HG03139 (cell line): Measurements from ENCODE around the gene PLCXD3.
"Not testable (repeated sequence)": the region's sequence is repeated elsewhere in the genome, so short reads cannot be mapped to it uniquely, and the experiment has no call there.

ENCODE experiments used
- ATAC-seq: cut with Tn5 transposase; IDR thresholded peaks from one replicate; pipeline ENCODE4 v1.9.1; 2021; ENCODE audit not compliant: unreplicated experiment

Gene PLCXD3

GRCh38 chr5:41363343-41363986, 146.9 kb downstream of the PLCXD3 start:
- no peak for ATAC-seq

GRCh38 chr5:41356786-41357185, 153.6 kb downstream of the PLCXD3 start:
- ATAC-seq: no peak

DNA sequence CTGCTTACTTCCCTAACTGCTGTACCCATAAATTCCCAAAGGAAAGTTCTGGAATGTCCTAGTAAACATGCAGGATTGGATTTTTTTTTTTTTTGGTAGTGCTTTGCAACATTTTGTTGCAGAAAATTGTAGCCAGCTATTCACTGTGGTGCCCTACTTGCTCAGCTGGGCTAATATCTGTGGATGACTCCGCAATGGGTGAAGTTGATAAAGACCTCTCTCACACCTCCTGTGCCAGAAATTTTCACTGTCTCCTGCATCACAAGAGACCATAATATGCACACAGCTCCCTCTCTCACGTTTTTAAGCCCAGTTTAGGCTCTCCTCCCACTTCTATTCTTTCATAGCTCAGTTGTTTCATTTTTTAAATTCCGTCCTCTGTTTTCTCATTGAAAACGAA, 160.6 kb downstream of the PLCXD3 start:
- ATAC-seq: no peak

DNA sequence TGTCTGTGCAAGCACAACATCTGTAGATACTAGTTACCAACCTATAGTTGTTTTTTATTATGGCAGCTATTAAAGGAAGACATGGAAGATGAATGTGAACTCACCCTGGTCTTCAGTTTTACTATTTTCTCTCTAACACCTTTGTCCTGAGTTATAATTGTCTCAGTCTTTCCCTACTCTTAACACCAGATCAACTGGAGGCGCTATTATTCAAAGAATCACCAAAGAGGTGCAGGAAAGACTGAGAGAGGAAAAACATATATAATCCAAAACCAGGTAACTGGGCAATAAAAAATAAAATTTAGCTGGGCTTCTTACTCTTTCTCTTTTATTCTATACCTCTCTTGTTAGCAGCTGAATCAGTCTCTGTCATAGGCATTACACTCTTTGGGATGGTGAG, 162.8 kb downstream of the PLCXD3 start:
- ATAC-seq: no peak

GRCh38 chr5:41346609-41347008, 163.8 kb downstream of the PLCXD3 start:
- no peak for ATAC-seq

DNA sequence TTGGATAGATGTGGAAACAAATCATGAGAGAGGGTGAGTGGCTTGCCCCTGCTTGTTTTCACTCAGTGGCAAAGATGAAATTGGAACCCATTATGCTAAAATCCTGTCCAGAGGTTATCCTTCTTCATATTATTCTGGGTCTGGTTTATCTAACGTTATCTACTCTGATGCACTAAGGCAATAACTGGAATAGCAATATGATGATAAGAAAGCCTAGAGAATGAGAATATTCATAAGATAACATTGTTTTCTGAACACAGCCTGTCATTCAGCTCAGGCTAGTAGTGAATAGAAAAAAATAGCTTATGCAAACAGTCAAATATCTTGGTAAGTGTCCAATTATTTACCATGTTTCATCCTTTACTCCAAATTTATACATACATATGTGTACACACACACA, 165.1 kb downstream of the PLCXD3 start:
- no peak for ATAC-seq

DNA sequence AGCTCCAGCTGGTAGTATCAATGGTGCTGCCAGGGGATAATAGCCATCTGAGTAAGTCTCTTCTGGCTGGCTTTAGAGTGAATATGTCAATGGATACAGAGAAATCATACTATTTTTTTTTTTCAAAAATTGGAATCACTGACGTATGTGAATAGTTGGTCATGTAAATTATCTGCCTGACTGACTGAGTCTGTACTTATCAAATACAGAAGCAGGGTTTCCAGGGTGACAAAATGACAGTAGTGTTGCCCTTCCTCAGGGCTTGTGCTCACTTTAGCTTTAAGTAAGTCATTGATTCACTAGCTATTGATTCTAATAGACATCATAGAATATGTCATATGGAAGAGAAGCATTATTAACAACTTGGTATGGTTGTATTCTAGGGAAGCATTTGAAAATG, 171.1 kb downstream of the PLCXD3 start:
- ATAC-seq: no peak

- ATAC-seq: no peak
Measured at GRCh38 chr5:41338136-41338675, 172.2 kb downstream of the PLCXD3 start.

GRCh38 chr5:41337724-41338123, 172.7 kb downstream of the PLCXD3 start:
- ATAC-seq: no peak

GRCh38 chr5:41337216-41337615, 173.2 kb downstream of the PLCXD3 start:
- ATAC-seq: no peak

- no peak for ATAC-seq
Measured at GRCh38 chr5:41336471-41336870, 173.9 kb downstream of the PLCXD3 start.

DNA sequence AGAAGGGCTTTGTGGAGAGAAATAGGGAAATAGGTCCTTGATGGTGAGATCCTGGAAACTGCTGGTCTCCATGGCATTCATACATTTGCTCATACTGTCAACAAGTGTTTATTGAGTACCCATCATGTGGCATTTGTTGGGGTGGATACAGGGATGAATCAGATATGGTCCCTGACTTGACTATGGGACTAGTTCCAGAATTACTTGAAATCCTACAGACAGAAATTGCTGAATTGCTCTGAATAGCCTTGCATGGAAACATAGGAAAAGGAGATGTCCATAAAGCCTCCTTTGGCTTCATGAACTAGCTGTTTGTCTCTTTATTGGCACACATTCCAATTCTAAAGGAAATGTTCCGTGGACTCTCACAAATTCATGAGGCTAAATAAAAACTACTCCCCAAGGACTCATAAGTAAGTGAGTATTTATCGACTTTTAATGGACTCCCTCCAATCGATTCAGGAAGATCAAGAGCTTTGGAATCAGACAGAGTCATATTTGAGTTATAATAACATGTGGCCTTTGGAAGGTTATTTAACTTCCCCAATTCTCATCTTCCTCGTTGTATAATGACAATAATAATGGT, 174.7 kb downstream of the PLCXD3 start:
- ATAC-seq: no peak

DNA sequence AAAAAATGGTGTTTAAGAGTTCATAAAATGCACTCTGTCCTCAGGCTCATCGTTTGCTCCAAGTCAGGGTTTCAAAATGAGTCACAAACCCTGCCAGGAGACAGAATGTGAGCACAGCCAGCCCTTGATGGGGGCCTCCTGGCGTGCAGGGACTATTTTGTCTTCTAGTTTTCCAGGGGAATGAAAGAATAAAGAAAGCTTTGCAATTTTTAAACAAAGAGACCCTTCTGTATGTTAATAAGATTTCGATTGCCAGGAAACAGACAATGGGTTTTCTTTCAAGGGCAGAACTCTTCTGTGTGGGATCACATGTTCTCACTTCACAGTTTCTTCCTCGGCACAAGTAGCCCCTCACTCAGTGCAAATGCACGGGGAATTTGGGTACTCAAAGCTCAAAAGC, 175.6 kb downstream of the PLCXD3 start:
- no peak for ATAC-seq

GRCh38 chr5:41334221-41334620, 176.2 kb downstream of the PLCXD3 start:
- ATAC-seq: no peak

DNA sequence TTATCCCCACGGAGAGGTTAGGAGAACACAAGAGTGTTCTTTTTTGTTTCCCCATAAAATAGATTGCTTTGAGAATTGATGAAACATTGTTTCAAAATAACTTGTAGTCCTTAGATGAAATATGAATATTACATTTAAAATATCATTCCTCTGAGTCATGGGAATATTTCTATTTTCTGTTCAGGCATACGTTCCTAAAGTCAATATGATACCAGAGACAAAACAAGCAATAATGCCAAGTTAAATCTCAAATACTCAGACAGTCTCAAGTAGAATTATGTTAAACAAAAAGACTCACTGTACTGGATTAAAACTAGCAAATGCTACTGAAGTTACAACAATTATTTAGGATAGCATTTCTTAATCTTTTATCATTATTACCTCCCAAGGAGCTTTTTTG, 185.3 kb downstream of the PLCXD3 start:
- no peak for ATAC-seq

GRCh38 chr5:41322826-41323225, 187.6 kb downstream of the PLCXD3 start:
- ATAC-seq: not testable (repeated sequence)

GRCh38 chr5:41312478-41313060, 197.8 kb downstream of the PLCXD3 start:
- no peak for ATAC-seq

DNA sequence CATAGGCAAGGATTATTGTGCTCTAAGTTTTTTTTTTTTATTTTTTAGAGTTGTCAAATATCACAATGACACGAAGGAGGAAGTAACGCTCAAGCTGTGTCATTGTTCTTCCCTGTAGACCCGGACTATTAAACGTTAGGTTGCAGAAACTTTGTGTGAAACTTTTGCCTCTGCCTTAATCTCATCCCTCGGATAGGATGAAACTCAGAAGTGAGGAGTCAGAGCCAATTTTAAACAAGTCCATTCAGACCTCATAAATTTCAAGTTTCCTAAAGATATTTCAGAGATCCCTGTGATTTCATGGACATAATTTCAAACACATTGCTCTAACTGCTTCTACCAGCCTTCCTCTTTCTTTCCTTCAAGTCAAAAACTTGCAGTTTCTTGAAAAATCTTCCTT, 198.3 kb downstream of the PLCXD3 start:
- ATAC-seq: no peak

DNA sequence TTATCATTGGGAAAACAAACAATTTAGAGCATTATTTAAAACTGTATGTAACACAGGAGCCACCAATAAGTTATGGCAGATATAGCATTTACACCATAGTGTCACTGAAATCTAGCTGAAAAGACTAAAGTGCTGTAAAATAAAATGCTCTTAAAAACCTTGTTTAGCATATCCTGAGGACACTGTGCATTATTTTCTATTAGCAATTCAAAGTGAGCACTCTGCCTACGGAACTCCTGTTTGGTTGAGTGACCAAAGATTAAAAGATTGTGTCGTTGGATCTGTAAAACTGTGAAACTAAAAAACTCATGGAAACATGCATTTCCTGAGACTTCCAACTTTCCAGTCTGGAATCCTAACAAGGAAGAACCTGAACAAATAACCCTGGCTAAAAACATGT, 201.1 kb downstream of the PLCXD3 start:
- no peak for ATAC-seq

GRCh38 chr5:41306005-41306404, 204.4 kb downstream of the PLCXD3 start:
- no peak for ATAC-seq

GRCh38 chr5:41305056-41305455, 205.3 kb downstream of the PLCXD3 start:
- ATAC-seq: no peak

DNA sequence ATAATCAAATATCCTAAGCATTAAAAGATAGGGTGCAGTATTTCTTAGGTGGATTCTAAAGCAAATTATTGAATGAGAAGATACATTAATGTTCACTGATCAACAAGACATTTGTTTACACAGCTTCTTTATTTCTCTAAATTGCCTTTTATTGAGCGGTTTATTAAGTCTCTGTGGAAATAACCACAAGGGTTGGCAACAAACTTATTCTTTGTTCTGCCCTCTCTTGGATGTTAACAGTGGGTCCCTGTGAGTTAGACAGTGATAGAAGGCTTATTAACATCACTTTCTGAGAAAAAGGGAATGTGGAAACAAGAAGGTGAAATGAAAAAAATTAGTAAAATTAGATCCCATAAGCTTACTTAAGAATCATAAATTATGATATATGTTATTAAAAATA, 214.3 kb downstream of the PLCXD3 start:
- ATAC-seq: no peak
